ENCODE measurements around the gene PANK2.
"Not testable (repeated sequence)": the region's sequence is repeated elsewhere in the genome, so short reads cannot be mapped to it uniquely, and the experiment has no call there.

The PANK2 gene

GRCh38 chr20:3937618-3938017 lies 48.4 kb downstream of the PANK2 start:
- Histone ChIP-seq H3K9ac (ENCODE audit: low read length) (no peak overlapping the region), H3K4me1 (ENCODE audit: low read length) (peaks cover 7% of the 10 kb centered on the region), H3K36me3 (replicated peaks; ENCODE audit: low read depth, low read length) (peaks cover 16% of the 10 kb centered on the region), H3K4me2 (ENCODE audit: low read length) (no peak overlapping the region), H3K27ac (ENCODE audit: low read length) (no peak overlapping the region), H3K27me3 (ENCODE audit: low read depth, low read length) (no peaks in the 10 kb centered on the region), H2AFZ (ENCODE audit: low read depth, low read length) (no peak overlapping the region), H3K9me3 (ENCODE audit: insufficient read depth, low read length) (no peaks in the 10 kb centered on the region), H3K4me3 (ENCODE audit: low read length) (no peak overlapping the region), H3K79me2 (ENCODE audit: low read length) (no peaks in the 10 kb centered on the region), H4K20me1 (ENCODE audit: insufficient read depth, low read length) (no peaks in the 10 kb centered on the region)
- TF ChIP-seq EZH2phosphoT487 (IDR thresholded peaks at IDR 0.05; ENCODE audit: low read depth): no peak
- no peak for TF ChIP-seq CTCF (IDR thresholded peaks at IDR 0.05; ENCODE audit: low read depth, low read length)

DNA sequence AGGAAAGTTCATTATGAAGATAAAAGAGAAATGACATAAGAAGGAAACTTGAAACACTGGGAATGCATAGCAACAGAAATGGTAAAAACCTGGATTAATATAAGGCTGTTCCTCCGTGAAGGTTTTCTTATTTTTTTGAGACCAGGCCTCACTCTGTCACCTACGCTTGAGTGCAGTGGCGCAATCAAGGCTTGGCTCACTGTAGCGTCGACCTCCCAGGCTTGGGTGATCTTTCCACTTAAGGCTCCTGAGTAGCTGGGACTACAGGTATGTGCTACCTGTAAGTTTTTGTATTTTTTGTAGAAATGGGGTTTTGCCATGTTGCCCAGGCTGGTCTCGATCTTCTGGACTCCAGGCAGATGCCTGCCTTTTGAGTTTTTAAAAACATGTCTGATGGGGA lies 51.7 kb downstream of the PANK2 start:
- H3K27ac ChIP-seq (ENCODE audit: low read length): no peak overlapping the region
- no peak overlapping the region for H3K4me2 ChIP-seq (ENCODE audit: low read length)
- TF ChIP-seq EZH2phosphoT487 (IDR thresholded peaks at IDR 0.05; ENCODE audit: low read depth) (no peak), CTCF (IDR thresholded peaks at IDR 0.05; ENCODE audit: low read depth, low read length) (no peak)
- no peaks in the 10 kb centered on the region for H3K9me3 ChIP-seq (ENCODE audit: insufficient read depth, low read length)
- no peaks in the 10 kb centered on the region for H4K20me1 ChIP-seq (ENCODE audit: insufficient read depth, low read length)
- H3K27me3 ChIP-seq (ENCODE audit: low read depth, low read length): no peaks in the 10 kb centered on the region
- no peaks in the 10 kb centered on the region for H3K4me1 ChIP-seq (ENCODE audit: low read length)
- H3K36me3 ChIP-seq (replicated peaks; ENCODE audit: low read depth, low read length): peaks cover 13% of the 10 kb centered on the region
- H3K4me3 ChIP-seq (ENCODE audit: low read length): no peak overlapping the region
- no peak overlapping the region for H2AFZ ChIP-seq (ENCODE audit: low read depth, low read length)
- no peak overlapping the region for H3K9ac ChIP-seq (ENCODE audit: low read length)
- no peaks in the 10 kb centered on the region for H3K79me2 ChIP-seq (ENCODE audit: low read length)

DNA sequence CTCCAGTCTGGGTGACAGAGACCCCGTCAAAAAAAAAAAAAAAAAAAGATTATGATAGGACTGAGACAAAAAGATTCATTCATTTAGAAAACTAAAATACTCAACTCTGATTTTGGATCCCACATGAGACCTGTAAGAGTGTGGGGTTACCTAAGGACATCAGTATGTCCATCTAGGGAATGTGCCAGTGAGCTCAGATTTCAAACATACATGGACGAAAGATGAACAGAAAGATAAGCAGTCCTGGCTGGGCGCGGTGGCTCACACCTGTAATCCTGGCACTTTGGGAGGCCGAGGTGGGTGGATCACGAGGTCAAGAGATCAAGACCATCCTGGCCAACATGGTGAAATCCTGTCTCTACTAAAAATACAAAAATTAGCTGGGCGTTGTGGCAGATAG lies 57.5 kb downstream of the PANK2 start:
- not testable (repeated sequence) for H3K79me2 ChIP-seq (ENCODE audit: low read length); H2AFZ ChIP-seq (ENCODE audit: low read depth, low read length); H4K20me1 ChIP-seq (ENCODE audit: insufficient read depth, low read length); H3K27ac ChIP-seq (ENCODE audit: low read length); H3K4me1 ChIP-seq (ENCODE audit: low read length); H3K27me3 ChIP-seq (ENCODE audit: low read depth, low read length); H3K36me3 ChIP-seq (replicated peaks; ENCODE audit: low read depth, low read length); H3K9ac ChIP-seq (ENCODE audit: low read length); H3K4me2 ChIP-seq (ENCODE audit: low read length); H3K4me3 ChIP-seq (ENCODE audit: low read length); H3K9me3 ChIP-seq (ENCODE audit: insufficient read depth, low read length)

GRCh38 chr20:3964719-3965118 lies 75.5 kb downstream of the PANK2 start:
- no peaks in the 10 kb centered on the region for H3K79me2 ChIP-seq (ENCODE audit: low read length)

More at GRCh38 chr20:3964719-3965118, 75.5 kb downstream of the PANK2 start:
- Histone ChIP-seq H3K4me1 (ENCODE audit: low read length) (peaks cover 7% of the 10 kb centered on the region), H2AFZ (ENCODE audit: low read depth, low read length) (no peak overlapping the region), H3K27ac (ENCODE audit: low read length) (no peak overlapping the region), H3K27me3 (ENCODE audit: low read depth, low read length) (no peaks in the 10 kb centered on the region), H3K9ac (ENCODE audit: low read length) (no peak overlapping the region), H3K4me3 (ENCODE audit: low read length) (no peak overlapping the region), H4K20me1 (ENCODE audit: insufficient read depth, low read length) (no peaks in the 10 kb centered on the region), H3K9me3 (ENCODE audit: insufficient read depth, low read length) (no peaks in the 10 kb centered on the region), H3K36me3 (replicated peaks; ENCODE audit: low read depth, low read length) (no peaks in the 10 kb centered on the region), H3K4me2 (ENCODE audit: low read length) (no peak overlapping the region)
- TF ChIP-seq CTCF (IDR thresholded peaks at IDR 0.05; ENCODE audit: low read depth, low read length) (no peak), EZH2phosphoT487 (IDR thresholded peaks at IDR 0.05; ENCODE audit: low read depth) (no peak)
